HG02938 (cell line): Measurements from ENCODE around the gene GTF2A2.

ENCODE experiments used
- ATAC-seq: cut with Tn5 transposase; IDR thresholded peaks from one replicate; pipeline ENCODE4 v1.9.1; 2021; ENCODE audit warnings: mild to moderate bottlenecking, moderate library complexity; ENCODE audit not compliant: unreplicated experiment

GTF2A2 gene

GRCh38 chr15:59609730-59610712, 47.3 kb downstream of the GTF2A2 start:
- no peak for ATAC-seq

DNA sequence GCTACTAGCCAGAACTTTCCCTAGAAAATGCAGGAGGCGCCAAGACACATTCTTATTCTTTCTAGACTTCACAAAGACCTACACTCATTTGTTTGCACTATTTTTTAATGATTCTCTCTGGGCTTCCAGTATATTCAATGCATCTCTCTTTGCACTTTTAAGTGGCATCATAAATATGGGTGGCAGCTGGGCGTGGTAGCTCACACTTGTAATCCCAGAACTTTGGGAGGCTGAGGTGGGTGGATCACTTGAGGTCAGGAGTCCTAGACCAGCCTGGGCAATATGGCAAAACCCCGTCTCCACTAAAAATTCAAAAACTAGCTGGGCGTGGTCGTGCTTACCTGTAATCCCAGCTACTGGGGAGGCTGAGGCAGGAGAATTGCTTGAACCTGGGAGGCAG, 51.3 kb downstream of the GTF2A2 start:
- no peak for ATAC-seq

DNA sequence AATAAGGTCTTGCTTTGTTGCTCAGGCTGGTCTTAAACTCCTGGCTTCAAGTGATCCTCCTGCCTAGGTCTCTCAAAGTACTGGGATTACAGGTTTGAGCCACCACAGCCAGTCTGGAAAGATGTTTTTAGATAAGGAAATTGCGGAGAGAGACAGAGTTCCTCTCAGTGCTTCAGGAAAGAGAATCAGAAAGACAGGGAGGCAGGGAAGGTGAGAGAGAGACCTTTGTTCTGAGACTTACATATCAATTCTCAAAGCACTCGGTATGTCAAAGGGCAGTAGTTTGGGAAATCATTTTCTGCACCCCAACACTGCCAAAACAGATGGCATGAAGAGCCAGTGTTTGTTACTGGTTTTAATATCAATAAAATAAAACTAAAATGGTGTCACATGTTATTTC, 58.9 kb downstream of the GTF2A2 start:
- ATAC-seq: no peak

DNA sequence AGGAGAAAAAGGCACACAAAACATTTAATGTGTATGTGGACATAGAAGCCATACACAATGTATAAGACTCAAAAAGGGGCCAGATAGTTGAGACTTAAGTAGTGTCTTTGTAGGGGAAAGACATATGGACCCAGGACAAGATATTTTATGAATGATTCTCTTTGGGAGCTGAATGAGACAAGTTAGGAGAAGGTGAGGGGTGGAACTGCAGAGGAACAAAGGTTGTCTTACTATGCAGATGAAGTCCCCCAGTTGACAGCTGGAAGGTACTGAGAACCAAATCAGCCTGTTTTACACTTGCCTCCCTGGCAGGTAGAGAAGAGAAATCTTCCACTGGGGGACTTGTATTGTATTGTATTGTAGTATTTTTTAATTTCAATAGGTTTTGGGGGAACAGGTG, 60.7 kb downstream of the GTF2A2 start:
- ATAC-seq: no peak

DNA sequence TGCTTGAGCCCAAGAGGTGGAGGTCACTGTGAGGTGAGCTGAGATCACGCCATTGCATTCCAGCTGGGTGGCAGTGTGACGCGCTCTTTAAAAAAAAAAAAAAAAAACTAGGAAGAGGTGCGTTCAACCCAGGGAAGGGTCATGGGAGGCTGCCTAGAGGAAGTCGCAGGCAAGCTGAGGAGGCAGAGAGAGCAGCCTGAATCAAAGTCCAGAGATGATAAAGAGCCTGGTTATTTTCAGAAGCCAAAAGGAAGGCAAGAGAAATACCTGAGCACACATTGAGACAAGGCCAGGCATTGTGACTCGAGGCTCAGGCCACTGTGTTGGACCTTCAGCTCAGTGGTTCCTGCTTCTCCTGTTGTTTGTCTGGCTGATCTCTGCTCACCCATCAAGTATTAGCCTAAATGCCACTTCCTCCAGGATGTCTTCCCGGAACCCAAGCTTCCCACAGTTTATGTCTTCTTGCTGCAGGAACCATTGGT, 61.8 kb downstream of the GTF2A2 start:
- no peak for ATAC-seq

DNA sequence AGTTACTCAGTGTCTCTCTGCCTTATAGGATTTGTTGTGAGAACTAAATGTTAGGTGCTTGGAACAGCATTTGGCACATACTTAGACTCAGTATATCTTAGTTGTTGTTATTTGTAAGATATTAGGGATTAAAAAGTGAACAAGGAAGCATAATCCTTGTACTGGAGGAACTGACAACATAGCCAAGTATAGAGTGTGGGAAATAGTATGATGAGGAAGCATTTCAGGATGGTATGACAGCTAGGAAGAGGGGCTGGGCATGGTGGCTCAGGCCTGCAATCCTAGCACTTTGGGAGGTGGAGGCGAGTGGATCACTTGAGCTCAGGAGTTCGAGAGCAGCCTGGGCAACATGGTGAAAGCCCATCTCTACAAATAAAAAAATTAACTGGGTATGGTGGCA, 62.3 kb downstream of the GTF2A2 start:
- no peak for ATAC-seq

DNA sequence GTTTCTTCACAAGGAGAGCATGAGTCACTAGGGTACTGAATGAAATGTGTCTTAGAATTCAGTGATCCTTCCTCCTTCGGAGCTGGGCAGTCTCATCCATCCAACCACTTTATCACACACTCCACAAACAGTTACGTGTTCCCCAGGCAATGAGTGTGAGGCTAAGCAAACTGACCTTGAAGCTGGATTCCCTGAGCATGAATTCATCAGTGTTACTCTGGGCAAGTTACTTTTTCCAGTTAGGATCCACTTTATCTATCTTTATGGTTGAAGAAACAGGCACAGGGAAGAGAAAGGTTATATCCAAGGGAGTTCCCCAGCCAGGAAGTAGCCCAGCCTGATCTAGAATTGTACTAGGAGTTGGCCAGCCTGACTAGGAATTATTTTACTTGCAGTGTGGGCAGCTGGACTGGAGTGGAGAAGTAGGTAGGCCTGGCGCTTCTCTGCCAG, 62.8 kb downstream of the GTF2A2 start:
- no peak for ATAC-seq

- ATAC-seq: no peak
Measured at GRCh38 chr15:59591356-59591755, 66.0 kb downstream of the GTF2A2 start.

DNA sequence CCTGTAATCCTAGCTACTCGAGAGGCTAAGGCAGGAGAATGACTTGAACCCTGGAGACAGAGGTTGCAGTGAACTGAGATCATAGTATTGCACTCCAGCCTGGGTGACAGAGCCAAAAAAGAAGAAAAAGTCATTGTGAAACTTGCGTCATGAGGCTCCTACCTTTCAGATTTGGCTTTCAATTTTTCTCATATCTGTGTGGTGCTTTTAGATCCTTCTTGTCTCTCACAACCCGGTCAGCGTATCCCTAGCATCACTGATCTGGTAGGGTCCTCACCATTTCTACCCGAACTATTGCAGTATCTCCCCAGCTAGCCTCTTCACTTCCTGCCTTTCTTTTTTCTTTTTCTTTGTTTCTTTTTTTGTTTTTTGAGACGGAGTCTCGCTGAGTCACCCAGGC, 67.3 kb downstream of the GTF2A2 start:
- no peak for ATAC-seq
